ENCODE measurements around the gene FRMD4A.

GRCh38 chr10:14191871-14192270 lies 138.9 kb downstream of the FRMD4A start:
- TF ChIP-seq CTCF (IDR thresholded peaks at IDR 0.05; ENCODE audit: insufficient read depth, low read length, poor library complexity, severe bottlenecking): no peak
- TF ChIP-seq EZH2phosphoT487 (conservative IDR thresholded peaks at IDR 0.05; ENCODE audit: low read length): no peak

Measured in SU-DHL-6 (cell line).